Mammary epithelial cell (primary cell): ENCODE data around the gene MAP4.

Experiments used
- EZH2 ChIP-seq: IDR thresholded peaks from 2 replicates; pipeline ENCODE4 v1.6.1; 2012; ENCODE audit warnings: low read length, inconsistent platforms, borderline replicate concordance
- TF ChIP-seq, protein P1 (sequence below), 2 donors: IDR thresholded peaks in 1 of 2; conservative IDR thresholded peaks in 1 of 2; 2 replicates each; pipeline ENCODE4 v1.5.1; 2011 to 2012; ENCODE audit warnings: inconsistent platforms in 2 of 2, low read length in 2 of 2, mild to moderate bottlenecking in 2 of 2, control low read depth in 1 of 2, low read depth in 1 of 2; ENCODE audit not compliant: insufficient read depth in 1 of 2; ENCODE audit errors: extremely low read depth in 1 of 2

DNA sequence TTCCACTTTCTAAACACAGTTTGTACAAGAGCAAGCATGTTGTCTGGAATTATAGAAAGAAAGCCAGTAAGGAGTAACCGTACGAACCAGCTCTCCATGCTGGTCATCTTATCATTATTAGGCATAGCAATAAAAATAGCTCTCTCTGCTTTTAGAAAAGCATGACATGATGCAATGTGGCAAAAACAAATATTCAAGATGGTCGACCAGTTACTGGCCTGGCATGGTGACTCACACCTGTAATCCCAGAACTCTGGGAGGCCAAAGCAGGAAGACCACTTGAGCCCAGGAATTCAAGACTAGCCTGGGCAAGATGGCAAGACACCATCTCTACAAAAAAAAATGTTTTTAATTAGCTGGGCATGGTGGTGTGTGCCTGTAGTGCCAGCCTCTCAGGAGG, 2.6 kb upstream of the MAP4 start:
- TF ChIP-seq, protein P1, sequence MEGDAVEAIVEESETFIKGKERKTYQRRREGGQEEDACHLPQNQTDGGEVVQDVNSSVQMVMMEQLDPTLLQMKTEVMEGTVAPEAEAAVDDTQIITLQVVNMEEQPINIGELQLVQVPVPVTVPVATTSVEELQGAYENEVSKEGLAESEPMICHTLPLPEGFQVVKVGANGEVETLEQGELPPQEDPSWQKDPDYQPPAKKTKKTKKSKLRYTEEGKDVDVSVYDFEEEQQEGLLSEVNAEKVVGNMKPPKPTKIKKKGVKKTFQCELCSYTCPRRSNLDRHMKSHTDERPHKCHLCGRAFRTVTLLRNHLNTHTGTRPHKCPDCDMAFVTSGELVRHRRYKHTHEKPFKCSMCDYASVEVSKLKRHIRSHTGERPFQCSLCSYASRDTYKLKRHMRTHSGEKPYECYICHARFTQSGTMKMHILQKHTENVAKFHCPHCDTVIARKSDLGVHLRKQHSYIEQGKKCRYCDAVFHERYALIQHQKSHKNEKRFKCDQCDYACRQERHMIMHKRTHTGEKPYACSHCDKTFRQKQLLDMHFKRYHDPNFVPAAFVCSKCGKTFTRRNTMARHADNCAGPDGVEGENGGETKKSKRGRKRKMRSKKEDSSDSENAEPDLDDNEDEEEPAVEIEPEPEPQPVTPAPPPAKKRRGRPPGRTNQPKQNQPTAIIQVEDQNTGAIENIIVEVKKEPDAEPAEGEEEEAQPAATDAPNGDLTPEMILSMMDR (conservative IDR thresholded peaks at IDR 0.05 in 1 of 2, IDR thresholded peaks at IDR 0.05 in 1 of 2; ENCODE audit: extremely low read depth in 1 of 2, insufficient read depth in 1 of 2, low read depth in 1 of 2, low read length in 2 of 2): no peak
- TF ChIP-seq EZH2: no peak
